GM12878 (cell line): Measurements from ENCODE around the gene TESMIN. TPM values are rescaled to one million over a fixed set of nuclear protein-coding genes. Genes with fewer than 3 reads are reported as not detected.

Experiments
- ATAC-seq: fragments of 200-7000 bp; cut with Tn5 transposase; 3 replicates; pipeline ENCODE4 v1.9.1; 2020; ENCODE audit warnings: mild to moderate bottlenecking, moderate library complexity
- Bru-seq: library from RNA; stranded (reverse); fragments of 400-500 nt; gene quantifications from one replicate; lab custom pipeline; 2021; lab: Mats Ljungman, UMichigan
- BruChase-seq, 2 experiments: library from RNA; stranded (reverse); fragments of 400-500 nt; gene quantifications; one replicate each; lab custom pipeline; 2021; lab: Mats Ljungman, UMichigan
- BruUV-seq: library from RNA; stranded (reverse); fragments of 400-500 nt; replicated peaks from 2 replicates; lab custom pipeline; 2021; lab: Mats Ljungman, UMichigan
- CTCF ChIA-PET: fragments of 300-600 bp; sonication (Branson Sonifier 250); formaldehyde crosslinking; extraction: SDS; loops from one replicate; lab custom pipeline; 2021; ENCODE audit warnings: inconsistent platforms; lab: Yijun Ruan, JAX
- POLR2A ChIA-PET: fragments of 350-600 bp; formaldehyde crosslinking; extraction: SDS; loops from one replicate; lab custom pipeline; 2021; ENCODE audit warnings: inconsistent platforms; lab: Charles Lee
- RAD21 ChIA-PET: fragments of 300-600 bp; sonication (Branson Sonifier 250); formaldehyde crosslinking; loops from one replicate; lab custom pipeline; 2023; ENCODE audit warnings: antibody characterized with exemption; ENCODE audit not compliant: unreplicated experiment; lab: Charles Lee
- SMC1A ChIA-PET: fragments of 300-600 bp; sonication (Branson Sonifier 250); formaldehyde crosslinking; loops from one replicate; lab custom pipeline; 2023; ENCODE audit not compliant: unreplicated experiment, uncharacterized antibody; lab: Charles Lee
- DNase-seq: peaks from one replicate; pipeline ENCODE4 v3.0.0-alpha.2; 2011; ENCODE audit warnings: low read depth, low spot score
- FAIRE-seq: peaks from 3 replicates; lab custom pipeline; 2011; peaks lifted over from hg19 to GRCh38; lab: Jason Lieb, UNC
- H2AFZ ChIP-seq: 2 replicates; pipeline ENCODE4 v1.6.0; 2011; ENCODE audit warnings: low read depth, low read length, control low read depth; ENCODE audit not compliant: control insufficient read depth
- H3K27ac ChIP-seq: 2 replicates; pipeline ENCODE4 v1.5.1; 2011; ENCODE audit warnings: control low read depth; ENCODE audit not compliant: control insufficient read depth, insufficient read depth
- H3K27me3 ChIP-seq, 2 experiments: replicated peaks in 1 of 2; 2 replicates each; pipeline versions ENCODE4 v1.6.0 to v1.6.1; 2011; ENCODE audit warnings: low read length in 1 of 2; ENCODE audit not compliant: control insufficient read depth in 2 of 2, insufficient read depth in 2 of 2
- H3K36me3 ChIP-seq, 2 experiments: 2 replicates each; pipeline ENCODE4 v1.5.1; 2011; ENCODE audit warnings: low read length in 1 of 2; ENCODE audit not compliant: control insufficient read depth in 2 of 2, insufficient read depth in 2 of 2
- H3K4me1 ChIP-seq: 2 replicates; pipeline ENCODE4 v1.6.1; 2011; ENCODE audit warnings: mild to moderate bottlenecking, low read length, moderate library complexity, mixed read lengths; ENCODE audit not compliant: control insufficient read depth, insufficient read depth
- H3K4me2 ChIP-seq: 2 replicates; pipeline ENCODE4 v1.6.0; 2011; ENCODE audit warnings: control low read depth; ENCODE audit not compliant: control insufficient read depth, insufficient read depth
- H3K4me3 ChIP-seq: fragments of 200-600 bp; sonication (generic); 2 replicates; pipeline ENCODE4 v1.5.1; 2016
- H3K79me2 ChIP-seq: 2 replicates; pipeline ENCODE4 v1.6.0; 2011; ENCODE audit warnings: low read length; ENCODE audit not compliant: control insufficient read depth, insufficient read depth
- H3K9ac ChIP-seq: 2 replicates; pipeline ENCODE4 v1.8.0; 2011; ENCODE audit warnings: low read length, control low read depth, mixed read lengths; ENCODE audit not compliant: control insufficient read depth, insufficient read depth
- H3K9me3 ChIP-seq: replicated peaks from 3 replicates; pipeline ENCODE4 v1.5.1; 2011; ENCODE audit warnings: mild to moderate bottlenecking, low read length; ENCODE audit not compliant: control insufficient read depth, insufficient read depth
- H4K20me1 ChIP-seq: 2 replicates; pipeline ENCODE4 v1.6.0; 2011; ENCODE audit not compliant: control insufficient read depth, insufficient read depth
- CHD2 ChIP-seq: IDR thresholded peaks from 2 replicates; pipeline ENCODE4 v1.6.1; 2011; ENCODE audit warnings: low read depth, low read length, improper control_type of control experiment, borderline replicate concordance
- EP300 ChIP-seq, 2 experiments: fragments of 150-350 bp in 1 of 2; IDR thresholded peaks; 2 replicates each; pipeline ENCODE4 v1.6.1; 2011 to 2012; ENCODE audit warnings: low read depth in 2 of 2, low read length in 2 of 2, borderline replicate concordance in 1 of 2, improper control_type of control experiment in 1 of 2, inconsistent platforms in 1 of 2; ENCODE audit not compliant: control insufficient read depth in 1 of 2
- IKZF1 ChIP-seq: fragments of 450-650 bp; conservative IDR thresholded peaks from 2 replicates; pipeline ENCODE4 v1.6.1; 2017; ENCODE audit warnings: antibody characterized with exemption, mild to moderate bottlenecking
- MXI1 ChIP-seq: fragments of 150-350 bp; IDR thresholded peaks from 2 replicates; pipeline ENCODE4 v1.6.1; 2011; ENCODE audit warnings: low read depth, mild to moderate bottlenecking, inconsistent platforms, low read length, improper control_type of control experiment
- MYB ChIP-seq: fragments of 150-350 bp; IDR thresholded peaks from 2 replicates; pipeline ENCODE4 v1.6.1; 2014; ENCODE audit warnings: mild to moderate bottlenecking, low read depth, low read length, borderline replicate concordance
- POLR2A ChIP-seq: IDR thresholded peaks from 2 replicates; pipeline ENCODE4 v1.6.1; 2011; ENCODE audit warnings: low read depth, mild to moderate bottlenecking, low read length
- POU2F2 ChIP-seq: IDR thresholded peaks from 3 replicates; pipeline ENCODE4 v1.6.1; 2011; ENCODE audit warnings: low read depth, mild to moderate bottlenecking, low read length, borderline replicate concordance
- SIX5 ChIP-seq: IDR thresholded peaks from 2 replicates; pipeline ENCODE4 v1.6.1; 2011; ENCODE audit warnings: mild to moderate bottlenecking, low read depth, low read length, moderate library complexity; ENCODE audit not compliant: severe bottlenecking
- SP1 ChIP-seq: IDR thresholded peaks from one replicate; pipeline ENCODE4 v1.6.1; 2011; ENCODE audit warnings: low read depth, low read length
- TBL1XR1 ChIP-seq: IDR thresholded peaks from 2 replicates; pipeline ENCODE4 v1.6.1; 2012; ENCODE audit warnings: low read depth, low read length, improper control_type of control experiment
- TCF12 ChIP-seq: IDR thresholded peaks from 2 replicates; pipeline ENCODE4 v1.6.1; 2011; ENCODE audit warnings: low read depth, mild to moderate bottlenecking, low read length
- TCF3 ChIP-seq: IDR thresholded peaks from 2 replicates; pipeline ENCODE4 v1.6.1; 2012; ENCODE audit warnings: low read depth, mild to moderate bottlenecking, low read length, borderline replicate concordance; ENCODE audit not compliant: insufficient read depth
- YBX1 ChIP-seq: fragments of 450-650 bp; IDR thresholded peaks from 2 replicates; pipeline ENCODE4 v1.6.1; 2016; ENCODE audit warnings: antibody characterized with exemption
- YY1 ChIP-seq: IDR thresholded peaks from 2 replicates; pipeline ENCODE4 v1.6.1; 2011; ENCODE audit warnings: low read depth, mild to moderate bottlenecking, low read length
- WGBS: methylation state at CpG from one replicate; pipeline ENCODE4 v1.1.6; 2016; ENCODE audit warnings: low lambda C conversion rate; ENCODE audit not compliant: insufficient replicate concordance, insufficient coverage; ENCODE audit errors: missing lambda C conversion rate; 5-methylcytosine and 5-hydroxymethylcytosine counted together
- in situ Hi-C: fragments of 300-500 bp; cut with MboI; formaldehyde crosslinking; loops from 9 replicates; pipeline ENCODE4 v1.14.3; 2018; ENCODE audit warnings: mixed read lengths
- intact Hi-C: fragments of 100-400 bp; cut with micrococcal nuclease; formaldehyde crosslinking; loops from one replicate; pipeline ENCODE4 v1.14.2; 2022; ENCODE audit not compliant: unreplicated experiment
- long read RNA-seq, 2 experiments: library from polyadenylated mRNA; unstranded; transcript quantifications; one replicate each; pipeline ENCODE4 v2.0.0, GENCODE V29; 2019 to 2020
- polyA minus RNA-seq, 3 experiments: library from RNA; depleted of rRNA, polyadenylated mRNA; stranded (reverse); fragments of >200 nt; gene quantifications; 2 replicates each; pipeline ENCODE4 v1.2.3, GENCODE V29; 2011
- polyA plus RNA-seq, 11 experiments: library from polyadenylated mRNA; depleted of rRNA in 4 of 11; unstranded in 6 of 11; stranded (reverse) in 5 of 11; fragments of >200 nt; fragmentation: Nextera tagmentation in 4 of 11; fragmentation: Illumina TruSeq in 1 of 11; extraction: Ambion mirVana in 4 of 11; extraction: Trizol in 1 of 11; gene quantifications; 1 replicate in 1 of 11; 2 replicates in 10 of 11; pipeline versions ENCODE4 v1.2.1 to v1.2.3, GENCODE V29; 2011 to 2016; ENCODE audit warnings: inconsistent platforms in 2 of 11, missing spikeins in 2 of 11, low read depth in 1 of 11
- total RNA-seq, 4 experiments: library from RNA; depleted of rRNA in 3 of 4; stranded (reverse); fragments of >200 nt in 3 of 4; fragmentation: Illumina TruSeq in 1 of 4; extraction: Trizol in 1 of 4; gene quantifications; 2 replicates each; pipeline versions ENCODE4 v1.2.1 to v1.2.3, GENCODE V29; 2013 to 2021
- TF ChIP-seq, protein P1 (sequence below): fragments of 450-650 bp; IDR thresholded peaks from 2 replicates; pipeline ENCODE4 v1.6.1; 2017; ENCODE audit warnings: borderline replicate concordance

TESMIN gene, protein sequence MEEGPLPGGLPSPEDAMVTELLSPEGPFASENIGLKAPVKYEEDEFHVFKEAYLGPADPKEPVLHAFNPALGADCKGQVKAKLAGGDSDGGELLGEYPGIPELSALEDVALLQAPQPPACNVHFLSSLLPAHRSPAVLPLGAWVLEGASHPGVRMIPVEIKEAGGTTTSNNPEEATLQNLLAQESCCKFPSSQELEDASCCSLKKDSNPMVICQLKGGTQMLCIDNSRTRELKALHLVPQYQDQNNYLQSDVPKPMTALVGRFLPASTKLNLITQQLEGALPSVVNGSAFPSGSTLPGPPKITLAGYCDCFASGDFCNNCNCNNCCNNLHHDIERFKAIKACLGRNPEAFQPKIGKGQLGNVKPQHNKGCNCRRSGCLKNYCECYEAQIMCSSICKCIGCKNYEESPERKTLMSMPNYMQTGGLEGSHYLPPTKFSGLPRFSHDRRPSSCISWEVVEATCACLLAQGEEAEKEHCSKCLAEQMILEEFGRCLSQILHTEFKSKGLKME
- 1.4 and 1.6 TPM in 2 replicates for total RNA-seq (2013; cell fraction: nucleolus; rRNA removed)
- total RNA-seq (2014; rRNA removed) = 0.76 and 1.4 TPM in 2 replicates
- 0.60 TPM in 1 of 2 replicates, not detected in the other for total RNA-seq (2014; rRNA removed; fragmentation: Illumina TruSeq; extraction: Trizol)
- total RNA-seq (2021) = 2.4 TPM in 2 replicates
- polyA plus RNA-seq (2011; ENCODE audit: low read depth) = 0.80 TPM
- 0.16 and 0.31 TPM in 2 replicates for polyA plus RNA-seq (2011; rRNA removed)
- 0.21 and 0.28 TPM in 2 replicates for polyA plus RNA-seq (2011; cell fraction: cytosol; rRNA removed)
- polyA plus RNA-seq (2011; cell fraction: nucleus; rRNA removed) = 0.22 and 0.53 TPM in 2 replicates
- polyA plus RNA-seq (2012) = 2.4 and 2.5 TPM in 2 replicates
- polyA plus RNA-seq (2014; fragmentation: Illumina TruSeq; extraction: Trizol) = 0.50 and 0.98 TPM in 2 replicates
- polyA plus RNA-seq (2014; fragmentation: Nextera tagmentation; extraction: Ambion mirVana) = 1 to 10 TPM in 1 of 2 experiments, under 1 TPM in 1; 0.91 to 1.2 TPM
- polyA plus RNA-seq (2014; rRNA removed) = 0.46 and 1.7 TPM in 2 replicates
- 1 to 10 TPM; 1.9 to 3.4 TPM for polyA plus RNA-seq (2016; fragmentation: Nextera tagmentation; extraction: Ambion mirVana)
- not detected in 2 replicates for polyA minus RNA-seq (2011; rRNA and poly(A)+ RNA removed)
- not detected in 2 replicates for polyA minus RNA-seq (2011; cell fraction: cytosol; rRNA and poly(A)+ RNA removed)
- 0.10 and 0.12 TPM in 2 replicates for polyA minus RNA-seq (2011; cell fraction: nucleus; rRNA and poly(A)+ RNA removed)
- Bru-seq, nascent RNA = percentile 32 among the genes with signal in this experiment
- BruChase-seq, experiment 1, labeled RNA remaining after a 6-hour chase = percentile 23 among the genes with signal in this experiment
- BruChase-seq, experiment 2, labeled RNA remaining after a 2-hour chase = percentile 30 among the genes with signal in this experiment
- long read RNA-seq, experiment 1 = 0 reads
- long read RNA-seq, experiment 2 = 0 reads

DNA sequence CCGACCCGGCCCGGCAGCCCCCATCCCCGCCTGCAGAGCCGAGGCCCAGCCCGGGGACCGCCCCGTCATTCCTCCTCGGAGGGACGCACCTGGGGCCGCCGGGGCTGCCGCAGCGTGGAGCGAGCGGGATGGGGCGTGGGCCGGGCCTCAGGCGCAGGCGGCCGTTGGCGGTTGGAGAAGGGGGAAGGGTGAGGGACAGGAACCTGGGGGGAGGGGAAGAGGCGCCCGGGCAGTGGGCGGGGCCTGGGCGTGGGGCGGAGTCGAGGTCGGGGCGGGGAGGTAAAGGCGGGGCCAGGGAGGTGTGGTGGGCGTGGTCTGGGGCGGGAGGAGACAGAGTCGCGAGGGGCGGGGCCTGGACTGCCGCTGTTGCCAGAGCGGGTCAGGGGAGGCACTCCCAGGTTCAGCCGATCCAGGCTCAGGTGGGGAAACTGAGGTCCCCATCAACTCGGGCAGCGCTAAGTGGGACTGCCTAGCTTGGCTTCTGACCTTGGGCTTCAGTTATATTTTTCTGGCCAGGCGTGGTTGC, at the start of gene TESMIN:
TSS of gene TESMIN (minus strand) at position 190 of the 526 bp plus-strand sequence. CDS start 860 bp downstream, outside the sequence.
- H4K20me1 ChIP-seq = no peaks in the 10 kb centered on the region
- no peaks in the 10 kb centered on the region for H3K36me3 ChIP-seq
- ATAC-seq = peak; percentile 99
- FAIRE-seq = no peak
- no peaks in the 10 kb centered on the region for H3K4me1 ChIP-seq
- H3K4me2 ChIP-seq = peak within 1 kb of the TSS; percentile 38; the same call in 1 of the 2 replicates
- CTCF ChIA-PET = no interaction called here
- in situ Hi-C loops = no loop called here
- H3K9ac ChIP-seq = no peak within 1 kb of the TSS
- no peaks in the 10 kb centered on the region for H3K9me3 ChIP-seq
- H3K4me3 ChIP-seq = peak within 1 kb of the TSS; percentile 55; the same call in 1 of the 2 replicates
- 12% methylated on average over 19 of the region's 42 CpGs for WGBS
- intact Hi-C loops = no loop called here
- peak in 1 of 2 experiments; percentile 47; a peak in 1 of 4 replicates for TF ChIP-seq EP300 (IDR thresholded peaks at IDR 0.05; ENCODE audit: borderline replicate concordance in 1 of 2, control insufficient read depth in 1 of 2, low read depth in 2 of 2, low read length in 2 of 2)
- TF ChIP-seq TBL1XR1 = 0 out of 2 replicates have a peak, but pooled peaks have one; percentile 0
- peak; percentile 82 for TF ChIP-seq CHD2
- TF ChIP-seq POLR2A = peak; percentile 71
- TF ChIP-seq SIX5 = no peak
- no peak for TF ChIP-seq POU2F2
- peak; percentile 44; the same call in 1 of the 2 replicates for TF ChIP-seq IKZF1
- TF ChIP-seq YBX1 = no peak
- peak; percentile 38 for TF ChIP-seq SP1
- TF ChIP-seq, protein P1, sequence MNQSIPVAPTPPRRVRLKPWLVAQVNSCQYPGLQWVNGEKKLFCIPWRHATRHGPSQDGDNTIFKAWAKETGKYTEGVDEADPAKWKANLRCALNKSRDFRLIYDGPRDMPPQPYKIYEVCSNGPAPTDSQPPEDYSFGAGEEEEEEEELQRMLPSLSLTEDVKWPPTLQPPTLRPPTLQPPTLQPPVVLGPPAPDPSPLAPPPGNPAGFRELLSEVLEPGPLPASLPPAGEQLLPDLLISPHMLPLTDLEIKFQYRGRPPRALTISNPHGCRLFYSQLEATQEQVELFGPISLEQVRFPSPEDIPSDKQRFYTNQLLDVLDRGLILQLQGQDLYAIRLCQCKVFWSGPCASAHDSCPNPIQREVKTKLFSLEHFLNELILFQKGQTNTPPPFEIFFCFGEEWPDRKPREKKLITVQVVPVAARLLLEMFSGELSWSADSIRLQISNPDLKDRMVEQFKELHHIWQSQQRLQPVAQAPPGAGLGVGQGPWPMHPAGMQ = no peak
- TF ChIP-seq YY1 = 0 out of 2 replicates have a peak, but pooled peaks have one; percentile 16
- TF ChIP-seq MYB = peak; percentile 77; the same call in 1 of the 2 replicates
- peak; percentile 57; the same call in 1 of the 2 replicates for TF ChIP-seq TCF12
- no peak for TF ChIP-seq MXI1
- TF ChIP-seq TCF3 = no peak
- TF ChIP-seq, all 136 proteins: peak for 9
- ChIA-PET POLR2A (no interaction called here), RAD21 (no interaction called here), SMC1A (no interaction called here)
- Histone ChIP-seq H3K79me2 (no peaks in the 10 kb centered on the region), H3K27ac (no peak within 1 kb of the TSS), H2AFZ (peak within 1 kb of the TSS; percentile 65), H3K27me3 (no peaks in the 10 kb centered on the region)
- DNase-seq = peak; percentile 34
- BruUV-seq = no TSS peak
